C4-2B (cell line): ENCODE results near the gene RBBP8NL.

Experiments used
- ZFX ChIP-seq: fragments of 450-650 bp; IDR thresholded peaks from 2 replicates; pipeline ENCODE4 v1.6.1; 2017
- TF ChIP-seq, protein P1 (sequence below): fragments of 450-650 bp; conservative IDR thresholded peaks from 2 replicates; pipeline ENCODE4 v1.5.1; 2017; ENCODE audit warnings: mild to moderate bottlenecking

DNA sequence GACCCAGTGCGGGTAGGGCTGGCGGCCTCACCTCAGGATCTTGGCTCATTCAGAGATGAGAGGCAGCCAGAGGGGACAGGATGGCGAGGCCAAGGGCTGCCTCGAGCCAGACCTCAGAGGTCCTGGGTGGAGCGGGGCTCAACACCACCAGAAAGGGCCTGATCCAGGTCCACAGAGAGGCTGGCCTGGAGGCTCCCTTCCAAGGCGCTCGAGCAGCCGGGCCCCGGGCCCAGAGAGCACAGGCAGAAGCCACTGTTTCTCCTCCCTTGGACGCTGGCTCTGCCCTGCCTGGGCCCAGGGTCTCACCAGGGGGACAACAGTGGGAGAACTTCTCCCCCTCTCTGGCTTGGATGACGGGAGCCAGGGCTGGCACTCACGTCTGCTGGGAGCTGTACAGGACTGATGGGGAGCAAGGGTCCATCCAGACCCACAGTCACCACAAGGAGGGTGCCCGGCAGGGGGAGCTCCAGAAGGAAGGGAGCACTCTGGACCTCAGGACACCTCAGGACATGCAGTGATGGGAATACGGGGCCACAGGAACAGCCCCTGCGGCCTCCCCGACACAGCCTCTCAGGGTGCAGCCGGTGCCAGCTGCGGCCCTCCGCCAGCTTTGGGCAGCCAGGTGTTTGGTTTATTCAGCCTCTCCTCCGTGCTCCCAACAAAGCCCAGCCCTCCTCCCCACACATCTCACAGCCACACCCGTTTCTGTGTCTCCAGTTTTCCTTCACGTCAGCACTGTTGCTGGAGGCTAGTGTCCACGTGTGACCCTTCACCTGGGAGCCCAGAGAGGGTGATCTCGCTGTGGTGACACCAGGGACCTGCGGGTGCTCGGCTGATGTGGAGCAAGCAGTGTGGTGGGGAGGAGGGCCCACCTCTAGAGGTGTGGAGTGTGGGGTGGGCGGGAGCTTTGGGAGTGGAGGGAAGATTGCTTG lies 31.8 kb downstream of the RBBP8NL start:
- TF ChIP-seq, protein P1, sequence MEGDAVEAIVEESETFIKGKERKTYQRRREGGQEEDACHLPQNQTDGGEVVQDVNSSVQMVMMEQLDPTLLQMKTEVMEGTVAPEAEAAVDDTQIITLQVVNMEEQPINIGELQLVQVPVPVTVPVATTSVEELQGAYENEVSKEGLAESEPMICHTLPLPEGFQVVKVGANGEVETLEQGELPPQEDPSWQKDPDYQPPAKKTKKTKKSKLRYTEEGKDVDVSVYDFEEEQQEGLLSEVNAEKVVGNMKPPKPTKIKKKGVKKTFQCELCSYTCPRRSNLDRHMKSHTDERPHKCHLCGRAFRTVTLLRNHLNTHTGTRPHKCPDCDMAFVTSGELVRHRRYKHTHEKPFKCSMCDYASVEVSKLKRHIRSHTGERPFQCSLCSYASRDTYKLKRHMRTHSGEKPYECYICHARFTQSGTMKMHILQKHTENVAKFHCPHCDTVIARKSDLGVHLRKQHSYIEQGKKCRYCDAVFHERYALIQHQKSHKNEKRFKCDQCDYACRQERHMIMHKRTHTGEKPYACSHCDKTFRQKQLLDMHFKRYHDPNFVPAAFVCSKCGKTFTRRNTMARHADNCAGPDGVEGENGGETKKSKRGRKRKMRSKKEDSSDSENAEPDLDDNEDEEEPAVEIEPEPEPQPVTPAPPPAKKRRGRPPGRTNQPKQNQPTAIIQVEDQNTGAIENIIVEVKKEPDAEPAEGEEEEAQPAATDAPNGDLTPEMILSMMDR, result no peak; the same call in 1 of the 2 replicates
- TF ChIP-seq ZFX, result no peak
